GM18519 (cell line): ENCODE measurements around the gene ZNF615.
A peak's percentile ranks its signal among the peaks of the same experiment; 100 is the strongest.
"Not testable (repeated sequence)": the region's sequence is repeated elsewhere in the genome, so short reads cannot be mapped to it uniquely, and the experiment has no call there.

Experiments used
- ATAC-seq: cut with Tn5 transposase; IDR thresholded peaks from one replicate; pipeline ENCODE4 v1.9.1; 2021; ENCODE audit warnings: mild to moderate bottlenecking, moderate library complexity; ENCODE audit not compliant: unreplicated experiment, low FRiP score

Gene ZNF615

GRCh38 chr19:52007806-52008557 lies at the start of gene ZNF615:
TSS of gene ZNF615 (minus strand) at chr19:52008211. CDS start at chr19:52003711, 4,500 bp downstream.
- peak; percentile 58 for ATAC-seq

GRCh38 chr19:52056480-52056879 lies 48.5 kb upstream of the ZNF615 start:
- not testable (repeated sequence) for ATAC-seq

GRCh38 chr19:52051736-52052135 lies 43.7 kb upstream of the ZNF615 start:
- not testable (repeated sequence) for ATAC-seq

- peak; percentile 65 for ATAC-seq
Observed at GRCh38 chr19:52048555-52049501, 40.8 kb upstream of the ZNF615 start, which contains the start of gene ZNF432. TSS of gene ZNF432 (minus strand) at chr19:52048838. CDS start at chr19:52046868, 1,970 bp downstream.

- ATAC-seq, result no peak
Observed at GRCh38 chr19:52039169-52039568, 31.2 kb upstream of the ZNF615 start.

- ATAC-seq, result no peak
Observed at GRCh38 chr19:52034051-52034728, 26.2 kb upstream of the ZNF615 start.

GRCh38 chr19:52028780-52029123 lies 20.7 kb upstream of the ZNF615 start:
- no peak for ATAC-seq

GRCh38 chr19:52028027-52028779 lies 20.2 kb upstream of the ZNF615 start, which contains the start of gene ZNF614:
TSS of gene ZNF614 (minus strand) at chr19:52028379. CDS start at chr19:52025745, 2,634 bp downstream.
- peak; percentile 51 for ATAC-seq

GRCh38 chr19:52026255-52026990 lies 18.4 kb upstream of the ZNF615 start:
- ATAC-seq, result not testable (repeated sequence)

- not testable (repeated sequence) for ATAC-seq
Observed at GRCh38 chr19:52024478-52024877, 16.5 kb upstream of the ZNF615 start.

GRCh38 chr19:52022193-52022592 lies 14.2 kb upstream of the ZNF615 start:
- ATAC-seq, result no peak

- no peak for ATAC-seq
Observed at GRCh38 chr19:52020506-52020905, 12.5 kb upstream of the ZNF615 start.

GRCh38 chr19:52010674-52011073 lies 2.7 kb upstream of the ZNF615 start:
- no peak for ATAC-seq

GRCh38 chr19:52007451-52007805 lies 583 bp downstream of the ZNF615 start:
- no peak for ATAC-seq

GRCh38 chr19:51994048-51994644 lies 13.9 kb downstream of the ZNF615 start:
- no peak for ATAC-seq

- ATAC-seq, result no peak
Observed at GRCh38 chr19:51993422-51993821, 14.6 kb downstream of the ZNF615 start.

GRCh38 chr19:51986309-51987291 lies 21.4 kb downstream of the ZNF615 start, which contains the start of gene ZNF350:
TSS of gene ZNF350 (minus strand) at chr19:51986840. CDS start at chr19:51974360, 12,480 bp downstream.
- ATAC-seq, result peak; percentile 73

GRCh38 chr19:51983361-51983760 lies 24.6 kb downstream of the ZNF615 start:
- no peak for ATAC-seq
